DOHH2 (cell line): ENCODE data around the gene NME3.

Source experiments
- EZH2phosphoT487 ChIP-seq: fragments of 200-600 bp; sonication (generic); IDR thresholded peaks from 2 replicates; pipeline ENCODE4 v1.6.1; 2017; ENCODE audit warnings: borderline replicate concordance, mild to moderate bottlenecking, antibody characterized with exemption, low read length, moderate library complexity, mixed read lengths
- TF ChIP-seq, protein P1 (sequence below): fragments of 200-600 bp; sonication (generic); IDR thresholded peaks from one replicate; pipeline ENCODE4 v1.5.1; 2014; ENCODE audit warnings: antibody characterized with exemption, mild to moderate bottlenecking, low read depth, low read length; ENCODE audit not compliant: poor library complexity, severe bottlenecking

DNA sequence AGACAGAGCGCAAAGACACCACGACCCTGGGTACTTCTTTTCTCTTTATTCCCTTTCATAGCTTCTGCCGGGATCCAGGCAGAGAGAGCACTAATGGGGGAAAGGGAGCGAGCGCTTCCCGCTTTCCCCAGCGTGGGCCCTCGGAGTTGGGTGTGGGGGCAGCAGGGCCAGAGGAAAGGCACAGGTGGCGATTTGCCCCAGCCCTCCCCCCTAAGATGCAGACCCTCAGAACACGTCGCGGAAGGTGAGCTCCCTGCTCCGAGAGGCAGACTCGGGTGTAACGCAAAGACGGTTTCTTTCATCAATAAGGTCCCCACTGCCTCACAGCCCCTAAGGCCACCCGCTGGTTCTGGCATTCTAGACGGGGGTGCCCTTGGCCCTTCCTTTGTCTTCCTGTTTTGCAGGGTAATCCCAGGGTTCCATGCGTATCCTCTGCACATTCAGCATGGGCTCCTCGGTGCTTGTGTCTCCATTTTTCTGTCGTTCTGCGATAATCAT lies 570 bp upstream of the NME3 start:
- TF ChIP-seq, protein P1, sequence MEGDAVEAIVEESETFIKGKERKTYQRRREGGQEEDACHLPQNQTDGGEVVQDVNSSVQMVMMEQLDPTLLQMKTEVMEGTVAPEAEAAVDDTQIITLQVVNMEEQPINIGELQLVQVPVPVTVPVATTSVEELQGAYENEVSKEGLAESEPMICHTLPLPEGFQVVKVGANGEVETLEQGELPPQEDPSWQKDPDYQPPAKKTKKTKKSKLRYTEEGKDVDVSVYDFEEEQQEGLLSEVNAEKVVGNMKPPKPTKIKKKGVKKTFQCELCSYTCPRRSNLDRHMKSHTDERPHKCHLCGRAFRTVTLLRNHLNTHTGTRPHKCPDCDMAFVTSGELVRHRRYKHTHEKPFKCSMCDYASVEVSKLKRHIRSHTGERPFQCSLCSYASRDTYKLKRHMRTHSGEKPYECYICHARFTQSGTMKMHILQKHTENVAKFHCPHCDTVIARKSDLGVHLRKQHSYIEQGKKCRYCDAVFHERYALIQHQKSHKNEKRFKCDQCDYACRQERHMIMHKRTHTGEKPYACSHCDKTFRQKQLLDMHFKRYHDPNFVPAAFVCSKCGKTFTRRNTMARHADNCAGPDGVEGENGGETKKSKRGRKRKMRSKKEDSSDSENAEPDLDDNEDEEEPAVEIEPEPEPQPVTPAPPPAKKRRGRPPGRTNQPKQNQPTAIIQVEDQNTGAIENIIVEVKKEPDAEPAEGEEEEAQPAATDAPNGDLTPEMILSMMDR: no peak
- no peak for TF ChIP-seq EZH2phosphoT487
